HL-60 (cell line): Measurements from ENCODE around the gene CFAP157.

Experiments used
- CTCF ChIP-seq: IDR thresholded peaks from one replicate; pipeline ENCODE4 v1.5.1; 2011; ENCODE audit warnings: low read length, control low read depth, inconsistent platforms; ENCODE audit not compliant: insufficient read depth
- REST ChIP-seq: IDR thresholded peaks from 2 replicates; pipeline ENCODE4 v1.6.1; 2012; ENCODE audit warnings: low read depth; ENCODE audit not compliant: insufficient replicate concordance
- SPI1 ChIP-seq: IDR thresholded peaks from 2 replicates; pipeline ENCODE4 v1.6.1; 2012; ENCODE audit warnings: low read depth, mild to moderate bottlenecking, borderline replicate concordance

GRCh38 chr9:127754099-127755060 lies 47.6 kb downstream of the CFAP157 start:
- TF ChIP-seq CTCF, result no peak
- no peak for TF ChIP-seq SPI1
- TF ChIP-seq REST, result no peak
